Fibroblast of pulmonary artery (primary cell): ENCODE results near the gene KIAA1958.
A peak's percentile ranks its signal among the peaks of the same experiment; 100 is the strongest.

Experiments
- DNase-seq: peaks from one replicate; pipeline ENCODE4 v3.0.0-alpha.2; 2010; ENCODE audit warnings: low read depth
- H3K4me3 ChIP-seq: replicated peaks from 2 replicates; pipeline ENCODE4 v1.5.1; 2011; ENCODE audit warnings: low read depth, mild to moderate bottlenecking, control low read depth, low read length, moderate library complexity
- CTCF ChIP-seq: IDR thresholded peaks from 2 replicates; pipeline ENCODE4 v1.5.1; 2011; ENCODE audit warnings: mild to moderate bottlenecking, control low read depth, low read length, inconsistent platforms; ENCODE audit errors: missing control alignments

KIAA1958 gene

GRCh38 chr9:112535811-112536210, 49.2 kb downstream of the KIAA1958 start:
- H3K4me3 ChIP-seq = no peak overlapping the region
- TF ChIP-seq CTCF = no peak
- DNase-seq = peak; percentile 71

- no peak overlapping the region for H3K4me3 ChIP-seq
- TF ChIP-seq CTCF = no peak
- no peak for DNase-seq
Measured at GRCh38 chr9:112537561-112537960, 50.9 kb downstream of the KIAA1958 start.

GRCh38 chr9:112540800-112541199, 54.2 kb downstream of the KIAA1958 start:
- DNase-seq = no peak
- no peak for TF ChIP-seq CTCF
- H3K4me3 ChIP-seq = no peak overlapping the region

GRCh38 chr9:112541685-112542084, 55.1 kb downstream of the KIAA1958 start:
- no peak for TF ChIP-seq CTCF
- no peak overlapping the region for H3K4me3 ChIP-seq
- no peak for DNase-seq

GRCh38 chr9:112542593-112543292, 56.1 kb downstream of the KIAA1958 start:
- no peak for TF ChIP-seq CTCF
- no peak overlapping the region for H3K4me3 ChIP-seq
- no peak for DNase-seq

GRCh38 chr9:112544477-112544876, 57.9 kb downstream of the KIAA1958 start:
- no peak for DNase-seq
- TF ChIP-seq CTCF = no peak
- H3K4me3 ChIP-seq = no peak overlapping the region

GRCh38 chr9:112545237-112545636, 58.6 kb downstream of the KIAA1958 start:
- no peak for DNase-seq
- TF ChIP-seq CTCF = no peak
- H3K4me3 ChIP-seq = no peak overlapping the region
